ENCODE measurements around the gene DTNB.
"Not testable (repeated sequence)": the region's sequence is repeated elsewhere in the genome, so short reads cannot be mapped to it uniquely, and the experiment has no call there.

Gene DTNB

GRCh38 chr2:25411281-25411680 is 262.1 kb downstream of the DTNB start:
- DNase-seq: no peak

- DNase-seq: no peak
These were observed 263.0 kb downstream of the DTNB start for GRCh38 chr2:25410370-25410769.

GRCh38 chr2:25409468-25409867 is 263.9 kb downstream of the DTNB start:
- DNase-seq: no peak

DNA sequence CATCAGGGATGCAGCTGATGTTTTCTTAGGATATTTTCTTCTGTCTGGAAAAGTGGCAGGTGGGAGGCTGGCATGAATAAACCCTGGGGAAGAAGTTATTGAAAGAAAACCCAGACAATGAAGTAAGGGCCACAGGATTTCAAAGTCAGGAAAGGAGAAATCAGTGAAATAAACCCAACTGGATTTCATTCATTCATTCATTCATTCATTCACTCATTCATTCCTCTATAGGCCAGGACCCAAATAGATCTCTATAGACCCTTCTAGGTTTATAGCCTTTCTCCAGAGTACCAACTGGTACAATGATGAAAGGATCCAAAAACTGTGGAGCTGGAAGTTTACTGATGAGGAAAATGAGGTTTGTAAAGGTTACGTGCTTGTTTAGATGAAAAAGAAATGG is 264.3 kb downstream of the DTNB start:
- no peak for DNase-seq

DNA sequence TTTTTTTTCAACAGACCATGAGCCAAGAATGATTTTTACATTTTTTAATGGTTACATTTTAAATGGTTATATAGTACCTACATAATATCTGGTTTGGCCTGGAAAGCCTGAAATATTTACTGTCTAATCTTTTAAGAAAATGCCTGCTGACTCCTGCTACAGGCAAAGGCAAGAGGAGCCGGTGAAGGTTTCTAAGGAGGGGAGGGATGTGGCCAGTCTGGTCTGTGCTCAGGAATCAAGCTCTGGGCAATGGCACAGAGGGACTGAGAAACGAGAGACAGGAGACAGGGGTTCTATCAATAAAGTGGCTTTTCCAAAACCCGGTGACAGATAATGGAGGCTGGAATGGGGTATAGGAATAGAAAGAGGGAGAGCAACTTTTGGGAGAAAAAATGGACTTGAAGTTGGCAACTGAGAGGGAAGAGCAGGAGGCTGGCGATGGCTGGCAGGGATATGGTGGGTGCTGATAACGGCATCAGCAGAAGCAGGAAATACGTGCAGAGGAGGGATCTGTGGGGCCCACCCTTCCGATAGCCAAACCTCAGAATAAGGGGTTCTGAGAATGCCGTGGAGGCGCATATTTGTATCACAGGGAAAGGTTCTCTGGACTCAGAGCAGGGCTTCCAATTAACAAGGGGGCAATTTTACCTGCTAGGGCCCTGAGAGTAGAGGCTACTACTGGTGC is 267.6 kb downstream of the DTNB start:
- DNase-seq: no peak

DNA sequence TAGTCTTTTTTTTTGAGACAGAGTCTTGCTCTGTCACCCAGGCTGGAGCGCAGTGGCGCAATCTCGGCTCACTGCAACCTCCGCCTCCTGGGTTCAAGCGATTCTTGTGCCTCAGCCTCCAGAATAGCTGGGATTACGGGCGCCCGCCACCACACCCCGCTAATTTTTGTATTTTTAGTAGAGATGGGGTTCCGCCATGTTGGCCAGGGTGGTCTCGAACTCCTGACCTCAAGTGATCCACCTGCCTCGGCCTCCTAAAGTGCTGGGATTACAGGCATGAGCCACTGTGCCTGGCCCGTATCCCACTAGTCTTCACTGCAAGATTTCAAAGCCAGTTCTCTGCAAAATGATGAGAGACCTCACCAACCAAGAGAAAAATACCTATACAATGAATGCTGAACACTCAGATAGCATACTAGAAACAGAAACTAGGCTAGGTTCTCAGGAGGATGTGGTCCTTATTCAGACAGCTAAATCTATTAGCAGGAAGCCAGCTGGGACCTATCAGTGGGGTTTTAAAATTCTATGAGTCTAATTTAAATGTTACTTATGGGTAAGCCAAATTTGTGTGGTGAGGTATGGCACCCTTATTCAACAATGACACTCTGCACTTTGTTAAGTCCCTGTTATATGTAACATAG is 270.1 kb downstream of the DTNB start:
- DNase-seq: not testable (repeated sequence)

- no peak for DNase-seq
These were observed 270.9 kb downstream of the DTNB start for GRCh38 chr2:25402477-25402876.

- DNase-seq: no peak
These were observed 271.9 kb downstream of the DTNB start for GRCh38 chr2:25401307-25402026.

DNA sequence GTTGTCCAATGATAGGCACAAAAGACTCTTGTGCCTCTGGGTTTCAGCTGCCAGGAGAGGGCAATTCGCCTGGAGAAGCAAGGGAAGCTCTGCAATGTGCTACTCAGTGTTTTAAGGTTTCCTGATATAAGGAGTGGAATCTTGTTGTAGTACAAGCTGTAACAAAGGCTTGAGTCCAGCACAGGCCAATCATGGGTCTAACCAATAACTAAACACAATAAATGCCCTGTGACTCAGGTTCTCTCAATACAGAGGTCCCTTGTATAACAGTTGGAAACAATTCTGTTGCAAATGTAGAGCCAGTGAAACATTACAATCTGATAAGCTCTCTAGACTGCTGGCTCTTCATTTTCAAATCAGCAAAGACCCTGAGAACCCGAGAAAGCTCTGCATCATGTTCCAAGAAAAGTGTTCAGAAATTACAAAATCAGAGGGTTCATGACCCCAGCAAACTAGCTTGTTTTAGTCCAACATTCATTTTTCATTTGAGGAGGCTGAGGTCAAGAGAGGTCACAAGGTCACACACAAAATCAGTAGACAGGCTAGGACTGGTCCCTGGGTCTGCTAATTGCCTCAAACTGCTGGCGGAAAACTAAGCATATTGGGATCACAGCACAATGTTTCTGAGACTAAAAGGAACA is 272.7 kb downstream of the DTNB start:
- no peak for DNase-seq

DNA sequence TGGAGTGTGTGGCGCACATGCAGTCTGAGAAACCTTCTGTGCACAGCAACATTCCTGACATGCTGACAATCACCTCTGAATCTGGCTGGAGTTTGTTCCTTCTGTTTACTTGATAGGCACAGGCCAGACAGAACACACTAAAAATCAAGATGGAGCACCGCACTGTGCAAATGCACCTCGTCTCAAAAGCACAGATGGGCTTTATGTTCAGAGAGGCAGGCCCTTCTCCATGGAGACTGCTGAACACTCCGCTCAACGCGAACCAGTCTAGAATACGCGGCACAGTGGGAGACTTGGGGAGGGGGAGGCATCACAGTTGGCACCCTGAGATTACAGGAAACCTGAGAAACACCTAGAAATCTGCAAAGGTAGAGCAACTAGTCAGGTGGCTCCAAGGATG is 273.2 kb downstream of the DTNB start:
- no peak for DNase-seq

DNA sequence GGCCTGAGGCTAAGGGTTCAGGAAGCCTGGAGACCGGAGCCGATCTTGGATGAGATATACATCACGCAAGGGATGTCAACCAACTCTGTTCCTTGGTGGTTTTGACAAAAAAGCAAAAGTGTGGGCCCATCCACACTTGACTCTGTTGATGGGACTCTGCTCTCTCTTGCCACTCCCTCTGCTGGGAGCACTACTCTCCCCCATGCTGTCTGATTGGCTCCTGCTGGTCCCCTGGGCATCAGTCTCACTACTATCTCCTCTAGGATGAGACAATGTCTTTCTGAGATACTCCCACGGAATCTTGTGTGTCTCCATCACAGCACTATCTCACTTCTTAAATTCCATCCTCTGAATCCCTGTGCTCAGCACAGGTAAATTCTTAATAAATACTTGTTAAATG is 274.8 kb downstream of the DTNB start:
- no peak for DNase-seq

DNA sequence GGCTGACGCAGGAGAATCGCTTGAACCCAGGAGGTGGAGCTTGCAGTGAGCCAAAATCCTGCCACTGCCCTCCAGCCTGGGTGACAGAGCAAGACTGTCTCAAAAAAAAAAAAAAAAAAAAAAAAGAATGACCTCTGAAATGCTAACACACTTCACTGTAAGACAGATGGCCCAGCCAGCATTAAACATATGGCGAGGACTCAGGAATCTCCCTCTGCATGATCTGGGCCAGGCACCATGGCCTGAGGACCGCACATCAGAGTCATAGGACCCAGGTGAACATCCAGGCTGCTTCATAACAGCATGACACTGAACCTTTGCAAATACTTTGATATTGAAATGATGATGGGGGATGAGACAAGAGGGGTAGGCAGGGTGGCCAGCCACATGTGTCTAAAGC is 275.6 kb downstream of the DTNB start:
- no peak for DNase-seq

- no peak for DNase-seq
These were observed 284.2 kb downstream of the DTNB start for GRCh38 chr2:25389161-25389560.

- DNase-seq: peak; percentile 13
These were observed 284.9 kb downstream of the DTNB start for GRCh38 chr2:25388491-25388890.

GRCh38 chr2:25387876-25388449 is 285.4 kb downstream of the DTNB start:
- DNase-seq: no peak

- no peak for DNase-seq
These were observed 286.2 kb downstream of the DTNB start for GRCh38 chr2:25386971-25387875.

DNA sequence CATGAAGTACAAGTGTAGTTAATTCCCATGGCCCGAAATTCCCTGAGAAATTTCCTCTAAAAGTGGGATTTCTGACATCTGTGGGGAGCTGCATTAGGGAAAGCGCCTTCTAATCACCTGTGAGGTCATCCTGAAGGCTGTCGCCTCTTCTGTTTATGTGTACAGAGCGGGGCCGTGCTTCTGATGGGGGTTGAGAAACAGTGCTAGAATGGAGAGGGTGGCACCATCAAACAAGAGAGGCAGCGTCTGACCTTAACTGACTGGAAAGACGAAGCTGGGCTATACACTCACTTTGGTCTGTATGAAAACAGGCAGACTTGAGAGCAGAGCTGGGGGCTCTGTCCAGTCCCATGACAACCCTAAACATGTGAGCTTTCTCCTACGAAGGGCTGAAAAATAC is 287.5 kb downstream of the DTNB start:
- no peak for DNase-seq

DNA sequence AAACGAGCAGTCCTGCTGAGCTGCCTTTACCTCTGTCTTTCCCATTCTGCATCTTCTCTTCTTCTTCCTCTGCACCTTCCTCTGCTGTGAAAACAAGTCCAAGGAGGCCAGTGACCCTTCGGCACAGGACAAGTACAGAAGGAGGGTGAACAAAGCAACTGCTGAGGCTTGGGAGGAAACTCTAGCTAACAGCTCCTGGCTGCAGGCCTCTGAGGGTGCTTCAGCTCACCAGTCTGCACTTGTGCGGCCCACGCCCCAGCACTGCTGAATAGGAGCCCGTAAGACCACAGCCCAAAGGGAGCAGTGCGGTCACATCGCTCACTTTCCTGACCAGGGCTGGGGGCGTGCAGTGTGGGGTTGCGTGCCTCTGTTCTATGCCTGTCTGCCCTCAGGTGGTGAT is 289.6 kb downstream of the DTNB start:
- DNase-seq: no peak

- no peak for DNase-seq
These were observed 291.9 kb downstream of the DTNB start for GRCh38 chr2:25381502-25381901.

GRCh38 chr2:25380586-25381375 is 292.6 kb downstream of the DTNB start:
- DNase-seq: no peak

DNA sequence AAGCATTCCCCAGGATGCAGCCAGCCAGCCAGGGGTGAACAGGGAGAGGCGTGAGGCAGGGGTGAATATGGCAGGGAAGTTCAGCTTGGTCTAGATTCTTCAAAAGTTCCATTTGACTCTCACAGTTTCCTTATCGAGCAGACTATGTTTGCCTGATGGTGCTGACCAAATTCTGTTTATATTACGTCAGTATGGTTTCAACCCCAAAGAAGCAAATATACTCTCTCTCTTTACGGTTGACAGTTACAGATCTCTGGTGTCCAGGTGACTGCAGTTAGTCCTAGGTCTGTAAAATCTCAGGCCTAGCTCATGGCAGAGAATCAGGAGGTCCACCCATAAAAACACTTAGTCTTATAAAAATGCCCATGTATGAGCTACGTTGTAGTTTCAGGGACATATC is 293.4 kb downstream of the DTNB start:
- DNase-seq: no peak
